LHCN-M2 (cell line): Measurements from ENCODE around the gene CARD11. TPM values are rescaled to one million over a fixed set of nuclear protein-coding genes. Genes with fewer than 3 reads are reported as not detected.

Experiments
- total RNA-seq: library from RNA; depleted of rRNA; stranded (reverse); fragments of >200 nt; gene quantifications from 2 replicates; pipeline ENCODE4 v1.2.3, GENCODE V29; 2014; rRNA removed

Gene CARD11
- total RNA-seq, 1 experiment from 2014 or later: not detected

Other genes starting within 250 kb of the CARD11 start
- gene GNA12, start 199.6 kb downstream of the CARD11 start, total RNA-seq: 15.1 and 20.6 TPM in 2 replicates